ENCODE data around the gene STAG3.
A peak's percentile ranks its signal among the peaks of the same experiment; 100 is the strongest.
"Not testable (repeated sequence)": the region's sequence is repeated elsewhere in the genome, so short reads cannot be mapped to it uniquely, and the experiment has no call there.

Gene STAG3

DNA sequence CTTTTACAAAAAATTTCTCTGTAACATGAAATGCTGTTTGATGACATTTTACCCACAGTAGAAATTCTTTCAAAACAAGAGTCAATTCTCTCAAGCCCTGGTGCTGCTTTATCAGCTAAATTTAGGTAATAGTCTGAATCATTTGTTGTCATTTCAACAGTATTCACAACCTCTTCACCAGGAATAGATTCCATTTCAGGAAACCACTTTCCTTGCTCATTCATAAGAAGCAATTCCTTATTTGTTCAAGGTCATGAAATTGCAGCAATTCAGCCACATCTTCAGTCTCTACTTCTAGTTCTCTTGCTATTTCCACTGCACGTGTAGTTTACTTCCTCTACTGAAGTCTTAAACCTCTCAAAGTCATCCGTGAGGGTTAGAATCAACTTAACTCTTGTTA is 14.1 kb downstream of the STAG3 start:
- Histone ChIP-seq H3F3A (ENCODE audit: low read depth) (no peaks in the 10 kb centered on the region), H2AFZ (ENCODE audit: low read length) (peak overlapping the region; percentile 86), H3K4me2 (ENCODE audit: low read depth, low read length, poor library complexity, severe bottlenecking) (peak overlapping the region; percentile 65)

DNA sequence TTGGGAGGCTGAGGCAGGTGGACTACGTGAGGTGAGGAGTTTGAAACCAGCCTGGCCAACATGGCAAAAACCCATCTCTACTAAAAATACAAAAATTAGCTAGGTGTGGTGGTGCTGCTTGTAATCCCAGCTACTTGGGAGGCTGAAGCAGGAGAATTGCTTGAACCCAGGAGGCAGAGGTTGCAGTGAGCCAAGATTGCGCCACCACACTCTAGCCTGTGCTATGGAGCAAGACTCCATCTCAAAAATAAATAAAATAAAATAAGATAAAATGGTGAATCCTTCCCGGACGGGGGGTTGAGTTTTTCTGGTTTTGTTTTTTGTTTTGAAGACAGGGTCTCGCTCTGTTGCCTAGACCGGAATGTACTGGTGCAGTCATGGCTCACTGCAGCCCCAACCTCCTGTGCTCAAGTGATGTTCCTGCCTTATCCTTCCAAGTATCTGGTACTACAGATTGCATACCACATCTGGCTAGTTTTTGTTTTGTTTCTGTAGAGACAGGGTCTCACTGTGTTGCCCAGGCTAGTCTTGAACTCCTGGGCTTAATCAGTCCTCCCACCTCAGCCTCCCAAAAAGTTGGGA is 14.7 kb downstream of the STAG3 start:
- H3K4me1 ChIP-seq (ENCODE audit: insufficient read depth, low read length, poor library complexity, severe bottlenecking): peaks cover 36% of the 10 kb centered on the region
- H3F3A ChIP-seq (ENCODE audit: low read depth); H3K9me2 ChIP-seq (replicated peaks; ENCODE audit: low read depth, low read length); H3K79me2 ChIP-seq (ENCODE audit: insufficient read depth, low read length); H3K27me3 ChIP-seq (ENCODE audit: insufficient read depth, low read length, poor library complexity, severe bottlenecking); H3K4me3 ChIP-seq (ENCODE audit: low read length, poor library complexity, severe bottlenecking); H4K20me1 ChIP-seq (ENCODE audit: insufficient read depth, low read length, poor library complexity, severe bottlenecking); H3K9ac ChIP-seq (ENCODE audit: low read depth, low read length, poor library complexity, severe bottlenecking); H3K9me3 ChIP-seq (ENCODE audit: insufficient read depth, low read depth, low read length); H3K36me3 ChIP-seq (ENCODE audit: insufficient read depth, low read length): not testable (repeated sequence)
- H2AFZ ChIP-seq (ENCODE audit: low read length): peak overlapping the region; percentile 86
- H3K4me2 ChIP-seq (ENCODE audit: low read depth, low read length, poor library complexity, severe bottlenecking): peak overlapping the region; percentile 24

More for the DNA sequence above, 14.1 kb downstream of the STAG3 start:
- H3K9ac ChIP-seq (ENCODE audit: low read depth, low read length, poor library complexity, severe bottlenecking): peak overlapping the region; percentile 49
- TF ChIP-seq EZH2phosphoT487 (IDR thresholded peaks at IDR 0.05; ENCODE audit: borderline replicate concordance): no peak
- TF ChIP-seq, protein P1, sequence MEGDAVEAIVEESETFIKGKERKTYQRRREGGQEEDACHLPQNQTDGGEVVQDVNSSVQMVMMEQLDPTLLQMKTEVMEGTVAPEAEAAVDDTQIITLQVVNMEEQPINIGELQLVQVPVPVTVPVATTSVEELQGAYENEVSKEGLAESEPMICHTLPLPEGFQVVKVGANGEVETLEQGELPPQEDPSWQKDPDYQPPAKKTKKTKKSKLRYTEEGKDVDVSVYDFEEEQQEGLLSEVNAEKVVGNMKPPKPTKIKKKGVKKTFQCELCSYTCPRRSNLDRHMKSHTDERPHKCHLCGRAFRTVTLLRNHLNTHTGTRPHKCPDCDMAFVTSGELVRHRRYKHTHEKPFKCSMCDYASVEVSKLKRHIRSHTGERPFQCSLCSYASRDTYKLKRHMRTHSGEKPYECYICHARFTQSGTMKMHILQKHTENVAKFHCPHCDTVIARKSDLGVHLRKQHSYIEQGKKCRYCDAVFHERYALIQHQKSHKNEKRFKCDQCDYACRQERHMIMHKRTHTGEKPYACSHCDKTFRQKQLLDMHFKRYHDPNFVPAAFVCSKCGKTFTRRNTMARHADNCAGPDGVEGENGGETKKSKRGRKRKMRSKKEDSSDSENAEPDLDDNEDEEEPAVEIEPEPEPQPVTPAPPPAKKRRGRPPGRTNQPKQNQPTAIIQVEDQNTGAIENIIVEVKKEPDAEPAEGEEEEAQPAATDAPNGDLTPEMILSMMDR (conservative IDR thresholded peaks at IDR 0.05; ENCODE audit: low read length): no peak
- H3K9me3 ChIP-seq (ENCODE audit: insufficient read depth, low read depth, low read length): no peaks in the 10 kb centered on the region
- H3K4me1 ChIP-seq (ENCODE audit: insufficient read depth, low read length, poor library complexity, severe bottlenecking): peaks cover 36% of the 10 kb centered on the region
- no peaks in the 10 kb centered on the region for H4K20me1 ChIP-seq (ENCODE audit: insufficient read depth, low read length, poor library complexity, severe bottlenecking)
- no peaks in the 10 kb centered on the region for H3K9me2 ChIP-seq (replicated peaks; ENCODE audit: low read depth, low read length)
- no peaks in the 10 kb centered on the region for H3K27me3 ChIP-seq (ENCODE audit: insufficient read depth, low read length, poor library complexity, severe bottlenecking)
- H3K79me2 ChIP-seq (ENCODE audit: insufficient read depth, low read length): no peaks in the 10 kb centered on the region
- no peaks in the 10 kb centered on the region for H3K36me3 ChIP-seq (ENCODE audit: insufficient read depth, low read length)
- H3K4me3 ChIP-seq (ENCODE audit: low read length, poor library complexity, severe bottlenecking): peak overlapping the region; percentile 29

DNA sequence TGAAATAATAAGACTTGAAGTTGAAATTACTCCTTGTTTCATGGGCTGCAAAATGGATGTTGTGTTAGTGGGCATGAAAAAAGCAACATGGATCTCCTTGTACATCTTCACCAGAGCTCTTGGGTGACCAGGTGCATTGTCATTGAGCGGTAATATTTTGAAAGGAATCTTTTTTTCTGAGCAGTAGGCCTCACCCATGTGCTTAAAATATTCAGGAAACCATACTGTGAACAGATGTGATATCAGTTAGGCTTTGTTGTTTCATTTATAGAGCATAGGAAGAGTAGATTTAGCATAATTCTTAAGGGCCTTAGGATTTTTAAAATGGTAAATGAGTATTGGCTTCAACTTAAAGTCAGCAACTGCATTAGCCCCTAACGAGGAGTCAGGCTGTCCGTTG is 15.3 kb downstream of the STAG3 start:
- Histone ChIP-seq H3K9me3 (ENCODE audit: insufficient read depth, low read depth, low read length) (no peaks in the 10 kb centered on the region), H3K4me3 (ENCODE audit: low read length, poor library complexity, severe bottlenecking) (no peak overlapping the region), H3K36me3 (ENCODE audit: insufficient read depth, low read length) (no peaks in the 10 kb centered on the region), H3K4me2 (ENCODE audit: low read depth, low read length, poor library complexity, severe bottlenecking) (peak overlapping the region; percentile 24), H3K4me1 (ENCODE audit: insufficient read depth, low read length, poor library complexity, severe bottlenecking) (peaks cover 36% of the 10 kb centered on the region), H4K20me1 (ENCODE audit: insufficient read depth, low read length, poor library complexity, severe bottlenecking) (no peaks in the 10 kb centered on the region), H2AFZ (ENCODE audit: low read length) (peak overlapping the region; percentile 3; the same call in 1 of the 2 replicates), H3K27me3 (ENCODE audit: insufficient read depth, low read length, poor library complexity, severe bottlenecking) (no peaks in the 10 kb centered on the region), H3K9ac (ENCODE audit: low read depth, low read length, poor library complexity, severe bottlenecking) (peak overlapping the region; percentile 29), H3K9me2 (replicated peaks; ENCODE audit: low read depth, low read length) (no peaks in the 10 kb centered on the region), H3K79me2 (ENCODE audit: insufficient read depth, low read length) (no peaks in the 10 kb centered on the region), H3F3A (ENCODE audit: low read depth) (no peaks in the 10 kb centered on the region)
- TF ChIP-seq, protein P1 (conservative IDR thresholded peaks at IDR 0.05; ENCODE audit: low read length): no peak
- TF ChIP-seq EZH2phosphoT487 (IDR thresholded peaks at IDR 0.05; ENCODE audit: borderline replicate concordance): no peak

DNA sequence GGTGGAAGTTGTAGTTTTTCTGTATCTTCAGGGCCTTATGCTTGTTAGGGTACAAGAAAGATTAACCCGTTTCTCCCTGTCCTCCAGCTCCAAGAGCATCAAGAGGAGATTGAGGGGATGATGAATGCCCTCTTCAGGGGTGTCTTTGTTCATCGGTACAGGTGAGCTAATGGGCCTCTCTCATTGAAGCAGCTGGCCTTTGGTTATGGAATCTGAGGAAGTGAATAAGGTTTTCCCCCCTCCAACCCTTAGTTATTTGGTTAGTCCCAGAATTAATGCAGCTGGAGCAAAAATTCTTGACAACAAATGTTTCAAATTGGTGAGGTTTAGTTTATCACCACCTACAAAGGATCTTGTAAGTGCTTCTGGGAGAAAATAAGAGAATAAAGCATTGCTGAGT is 17.5 kb downstream of the STAG3 start:
- Histone ChIP-seq H3K4me2 (ENCODE audit: low read depth, low read length, poor library complexity, severe bottlenecking) (no peak overlapping the region), H3K9ac (ENCODE audit: low read depth, low read length, poor library complexity, severe bottlenecking) (no peak overlapping the region), H3K9me2 (replicated peaks; ENCODE audit: low read depth, low read length) (no peaks in the 10 kb centered on the region), H3K27me3 (ENCODE audit: insufficient read depth, low read length, poor library complexity, severe bottlenecking) (no peaks in the 10 kb centered on the region), H4K20me1 (ENCODE audit: insufficient read depth, low read length, poor library complexity, severe bottlenecking) (no peaks in the 10 kb centered on the region), H3K79me2 (ENCODE audit: insufficient read depth, low read length) (no peaks in the 10 kb centered on the region), H3K9me3 (ENCODE audit: insufficient read depth, low read depth, low read length) (no peaks in the 10 kb centered on the region), H3K36me3 (ENCODE audit: insufficient read depth, low read length) (no peaks in the 10 kb centered on the region), H3F3A (ENCODE audit: low read depth) (no peaks in the 10 kb centered on the region), H3K4me1 (ENCODE audit: insufficient read depth, low read length, poor library complexity, severe bottlenecking) (peaks cover 35% of the 10 kb centered on the region), H3K4me3 (ENCODE audit: low read length, poor library complexity, severe bottlenecking) (no peak overlapping the region), H2AFZ (ENCODE audit: low read length) (no peak overlapping the region)
- no peak for TF ChIP-seq EZH2phosphoT487 (IDR thresholded peaks at IDR 0.05; ENCODE audit: borderline replicate concordance)
- TF ChIP-seq, protein P1 (conservative IDR thresholded peaks at IDR 0.05; ENCODE audit: low read length): no peak

DNA sequence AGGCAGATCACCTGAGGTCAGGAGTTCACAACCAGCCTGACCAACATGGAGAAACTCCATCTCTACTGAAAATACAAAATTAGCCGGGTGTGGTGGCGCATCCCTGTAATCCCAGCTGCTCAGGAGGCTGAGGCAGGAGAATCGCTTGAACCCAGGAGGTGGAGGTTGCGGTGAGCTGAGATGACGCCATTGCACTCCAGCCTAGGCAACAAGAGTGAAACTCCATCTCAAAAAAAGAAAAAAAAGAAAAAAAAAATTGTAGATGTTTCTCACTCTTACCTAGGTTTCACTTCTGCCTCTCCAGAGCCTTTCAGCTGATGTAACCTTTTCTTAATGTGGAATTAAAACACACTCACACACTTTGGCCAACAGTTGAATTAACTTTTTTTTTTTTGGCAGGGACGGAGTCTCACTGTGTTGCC is 18.2 kb downstream of the STAG3 start:
- H3K36me3 ChIP-seq (ENCODE audit: insufficient read depth, low read length): not testable (repeated sequence)

More for the DNA sequence above, 18.2 kb downstream of the STAG3 start:
- not testable (repeated sequence) for H3K9me3 ChIP-seq (ENCODE audit: insufficient read depth, low read depth, low read length); H2AFZ ChIP-seq (ENCODE audit: low read length); H3K4me3 ChIP-seq (ENCODE audit: low read length, poor library complexity, severe bottlenecking); H3K9me2 ChIP-seq (replicated peaks; ENCODE audit: low read depth, low read length); H3K79me2 ChIP-seq (ENCODE audit: insufficient read depth, low read length); H3K9ac ChIP-seq (ENCODE audit: low read depth, low read length, poor library complexity, severe bottlenecking); H4K20me1 ChIP-seq (ENCODE audit: insufficient read depth, low read length, poor library complexity, severe bottlenecking); H3F3A ChIP-seq (ENCODE audit: low read depth); H3K4me2 ChIP-seq (ENCODE audit: low read depth, low read length, poor library complexity, severe bottlenecking); H3K27me3 ChIP-seq (ENCODE audit: insufficient read depth, low read length, poor library complexity, severe bottlenecking)
- peaks cover 28% of the 10 kb centered on the region for H3K4me1 ChIP-seq (ENCODE audit: insufficient read depth, low read length, poor library complexity, severe bottlenecking)
